ENCODE results near the gene PLEKHJ1. TPM values are rescaled to one million over a fixed set of nuclear protein-coding genes. Genes with fewer than 3 reads are reported as not detected.
A peak's percentile ranks its signal among the peaks of the same experiment; 100 is the strongest.

PLEKHJ1 gene
- total and polyA plus RNA-seq, 2 of the 13 experiments (the other 11 are each of a cell fraction or from before 2014, with no cell fraction given) = 70.5 to 130 TPM

DNA sequence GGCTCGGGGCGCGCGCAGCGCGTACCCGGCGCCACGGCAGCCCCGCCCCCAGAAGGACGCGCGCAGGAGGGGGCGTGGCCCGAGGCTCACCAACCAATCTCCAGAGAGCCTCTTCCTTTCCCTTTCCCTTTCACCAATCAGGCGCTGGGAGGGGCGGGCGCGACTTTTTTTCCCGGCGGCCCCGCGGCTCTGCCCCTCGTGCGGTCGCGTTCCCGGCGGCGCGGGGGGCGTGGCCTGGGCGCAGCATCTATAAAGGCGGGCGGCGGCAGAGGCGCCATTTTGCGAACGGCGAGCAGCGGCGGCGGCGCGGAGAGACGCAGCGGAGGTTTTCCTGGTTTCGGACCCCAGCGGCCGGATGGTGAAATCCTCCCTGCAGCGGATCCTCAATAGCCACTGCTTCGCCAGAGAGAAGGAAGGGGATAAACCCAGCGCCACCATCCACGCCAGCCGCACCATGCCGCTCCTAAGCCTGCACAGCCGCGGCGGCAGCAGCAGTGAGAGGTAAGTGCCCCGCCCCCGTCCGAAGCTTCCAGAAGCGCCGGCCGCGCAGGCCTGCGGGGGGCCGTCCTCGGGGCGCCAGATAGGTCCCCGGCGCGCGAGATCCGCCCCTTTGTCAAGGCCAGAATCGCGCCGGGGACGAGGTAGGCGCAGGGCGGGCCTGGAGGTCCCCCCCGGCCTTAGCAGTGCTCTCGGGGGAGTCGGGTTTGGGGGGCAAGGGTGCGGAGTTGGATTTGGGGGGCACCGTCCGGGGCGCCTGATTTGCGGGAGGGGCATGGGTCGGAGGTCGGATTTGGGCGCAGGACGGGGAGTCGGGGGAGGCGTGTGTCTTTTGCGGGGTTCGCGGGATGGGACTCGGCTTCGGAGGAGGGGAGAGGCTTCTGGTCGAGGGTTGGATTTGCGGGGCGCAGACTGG is 33.4 kb upstream of the PLEKHJ1 start (continued):
- TF ChIP-seq ZNF33A (CRISPR knock-in tag; IDR thresholded peaks at IDR 0.05; ENCODE audit: borderline replicate concordance) (no peak; the same call in 1 of the 2 replicates), JUNB (CRISPR knock-in tag; IDR thresholded peaks at IDR 0.05; ENCODE audit: borderline replicate concordance) (no peak), THRA (CRISPR knock-in tag; IDR thresholded peaks at IDR 0.05; ENCODE audit: borderline replicate concordance) (peak; percentile 85), GATAD1 (CRISPR knock-in tag; IDR thresholded peaks at IDR 0.05) (peak; percentile 68), MEIS2 (CRISPR knock-in tag; IDR thresholded peaks at IDR 0.05) (peak; percentile 81), ZFP82 (CRISPR knock-in tag; IDR thresholded peaks at IDR 0.05; ENCODE audit: borderline replicate concordance) (peak; percentile 80; the same call in 1 of the 2 replicates), ZNF510 (CRISPR knock-in tag; IDR thresholded peaks at IDR 0.05; ENCODE audit: low read depth) (no peak; the same call in 1 of the 2 replicates), MZF1 (CRISPR knock-in tag; IDR thresholded peaks at IDR 0.05; ENCODE audit: borderline replicate concordance) (no peak), ZNF589 (CRISPR knock-in tag; conservative IDR thresholded peaks at IDR 0.05) (0 out of 2 replicates have a peak, but pooled peaks have one; percentile 54), TCF7 (IDR thresholded peaks at IDR 0.05; ENCODE audit: low read depth) (no peak), ESRRA (CRISPR knock-in tag; IDR thresholded peaks at IDR 0.05; ENCODE audit: low read depth) (no peak), ZNF460 (CRISPR knock-in tag; IDR thresholded peaks at IDR 0.05; ENCODE audit: borderline replicate concordance) (no peak; the same call in 1 of the 2 replicates), KLF13 (CRISPR knock-in tag; IDR thresholded peaks at IDR 0.05) (no peak; the same call in 1 of the 2 replicates), SP2 (CRISPR knock-in tag; IDR thresholded peaks at IDR 0.05) (peak; percentile 89), CTCF (CRISPR knock-in tag; IDR thresholded peaks at IDR 0.05) (no peak), ZSCAN21 (CRISPR knock-in tag; IDR thresholded peaks at IDR 0.05; ENCODE audit: borderline replicate concordance) (peak; percentile 58; the same call in 1 of the 2 replicates), PRMT3 (CRISPR knock-in tag; IDR thresholded peaks at IDR 0.05; ENCODE audit: borderline replicate concordance, low read depth) (no peak), ELF1 (CRISPR knock-in tag; IDR thresholded peaks at IDR 0.05) (peak; percentile 32; the same call in 1 of the 2 replicates), TEAD3 (CRISPR knock-in tag; optimal IDR thresholded peaks at IDR 0.05; ENCODE audit: borderline replicate concordance) (peak; percentile 27), MBNL3 (CRISPR knock-in tag; conservative IDR thresholded peaks at IDR 0.05) (no peak), RBM22 (optimal IDR thresholded peaks at IDR 0.05; ENCODE audit: low read length) (no peak), MYNN (CRISPR knock-in tag; IDR thresholded peaks at IDR 0.05; ENCODE audit: low read depth) (no peak), ZNF34 (CRISPR knock-in tag; IDR thresholded peaks at IDR 0.05; ENCODE audit: borderline replicate concordance) (0 out of 2 replicates have a peak, but pooled peaks have one; percentile 67)
- TF ChIP-seq, protein P1, sequence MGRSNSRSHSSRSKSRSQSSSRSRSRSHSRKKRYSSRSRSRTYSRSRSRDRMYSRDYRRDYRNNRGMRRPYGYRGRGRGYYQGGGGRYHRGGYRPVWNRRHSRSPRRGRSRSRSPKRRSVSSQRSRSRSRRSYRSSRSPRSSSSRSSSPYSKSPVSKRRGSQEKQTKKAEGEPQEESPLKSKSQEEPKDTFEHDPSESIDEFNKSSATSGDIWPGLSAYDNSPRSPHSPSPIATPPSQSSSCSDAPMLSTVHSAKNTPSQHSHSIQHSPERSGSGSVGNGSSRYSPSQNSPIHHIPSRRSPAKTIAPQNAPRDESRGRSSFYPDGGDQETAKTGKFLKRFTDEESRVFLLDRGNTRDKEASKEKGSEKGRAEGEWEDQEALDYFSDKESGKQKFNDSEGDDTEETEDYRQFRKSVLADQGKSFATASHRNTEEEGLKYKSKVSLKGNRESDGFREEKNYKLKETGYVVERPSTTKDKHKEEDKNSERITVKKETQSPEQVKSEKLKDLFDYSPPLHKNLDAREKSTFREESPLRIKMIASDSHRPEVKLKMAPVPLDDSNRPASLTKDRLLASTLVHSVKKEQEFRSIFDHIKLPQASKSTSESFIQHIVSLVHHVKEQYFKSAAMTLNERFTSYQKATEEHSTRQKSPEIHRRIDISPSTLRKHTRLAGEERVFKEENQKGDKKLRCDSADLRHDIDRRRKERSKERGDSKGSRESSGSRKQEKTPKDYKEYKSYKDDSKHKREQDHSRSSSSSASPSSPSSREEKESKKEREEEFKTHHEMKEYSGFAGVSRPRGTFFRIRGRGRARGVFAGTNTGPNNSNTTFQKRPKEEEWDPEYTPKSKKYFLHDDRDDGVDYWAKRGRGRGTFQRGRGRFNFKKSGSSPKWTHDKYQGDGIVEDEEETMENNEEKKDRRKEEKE (IDR thresholded peaks at IDR 0.05) = no peak
